GDM1 (cell line): ENCODE measurements around the gene TOM1L2.

Experiments
- DNase-seq: peaks from one replicate; lab custom pipeline; 2025; lab: John Stamatoyannopoulos, UW

TOM1L2 gene

DNA sequence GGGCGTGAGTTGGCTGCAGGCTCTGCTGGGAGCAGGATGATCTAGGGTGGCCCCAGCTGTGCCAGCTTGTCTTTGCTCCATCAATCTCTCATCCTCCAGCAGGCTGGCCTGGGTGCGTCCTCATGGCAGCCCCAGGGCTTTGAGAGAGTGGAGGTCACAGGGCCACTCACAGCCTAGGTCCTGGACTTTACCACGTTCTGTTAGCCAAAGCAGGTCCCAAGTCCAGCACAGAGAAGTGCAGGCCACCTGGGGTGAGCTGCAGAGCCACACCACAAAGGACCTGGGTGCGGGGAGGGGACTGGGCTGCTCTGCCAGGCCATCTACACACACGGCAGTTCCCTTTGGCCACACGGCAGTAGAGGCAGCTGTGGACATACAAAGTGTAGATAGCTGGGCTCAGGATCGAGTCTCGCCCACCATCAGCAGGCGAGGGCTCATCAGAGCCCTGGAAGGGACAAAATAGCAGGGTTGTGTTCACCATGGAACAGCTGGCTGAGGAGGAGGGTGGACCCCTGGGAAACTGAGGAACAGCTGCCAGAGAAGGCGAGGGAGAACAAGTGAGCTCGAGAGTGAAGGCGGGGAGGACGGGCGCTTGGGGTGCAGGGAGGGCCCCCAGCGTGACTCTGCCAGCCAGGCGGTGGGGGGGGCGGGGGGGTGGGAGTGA lies 165.5 kb downstream of the TOM1L2 start:
- DNase-seq, result no peak

DNA sequence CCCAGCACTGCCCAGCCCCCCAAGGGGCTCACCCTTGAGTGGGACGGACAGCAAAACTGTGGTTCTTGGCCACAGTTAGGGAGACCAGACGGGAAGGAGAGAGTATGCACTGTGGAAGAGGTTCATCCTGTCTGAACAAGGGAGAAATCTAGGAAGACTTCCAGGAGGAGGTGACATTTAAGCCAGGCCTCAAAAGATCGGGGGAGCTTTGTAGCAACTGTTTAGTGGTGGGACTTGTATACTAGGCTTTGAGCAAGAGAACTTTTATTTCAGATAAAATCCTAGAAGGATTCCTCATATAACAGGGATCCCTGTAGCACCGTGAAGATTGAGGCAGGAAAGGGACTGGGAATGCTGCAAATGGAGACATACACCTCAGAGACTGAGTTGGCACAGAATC lies 166.2 kb downstream of the TOM1L2 start:
- DNase-seq, result no peak

DNA sequence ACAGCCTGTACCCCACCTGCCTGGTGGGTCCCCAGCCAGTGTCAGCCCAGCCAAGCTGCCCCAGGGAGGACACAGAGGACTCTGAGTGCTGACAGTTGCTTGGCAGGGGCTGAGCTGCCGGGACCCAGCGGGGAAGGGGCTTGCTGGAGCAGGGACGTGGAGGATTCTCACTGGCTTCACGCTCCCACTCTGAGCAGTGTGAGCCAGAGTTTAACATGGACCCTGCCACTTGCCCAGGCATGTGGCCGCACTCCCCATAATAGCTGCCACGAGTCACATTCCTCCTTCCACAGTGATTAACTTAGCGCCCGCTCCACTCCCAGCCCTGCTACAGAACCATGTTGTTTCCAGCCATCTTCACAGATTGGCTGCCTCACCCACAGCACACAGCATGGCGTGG lies 166.6 kb downstream of the TOM1L2 start:
- DNase-seq, result no peak

DNA sequence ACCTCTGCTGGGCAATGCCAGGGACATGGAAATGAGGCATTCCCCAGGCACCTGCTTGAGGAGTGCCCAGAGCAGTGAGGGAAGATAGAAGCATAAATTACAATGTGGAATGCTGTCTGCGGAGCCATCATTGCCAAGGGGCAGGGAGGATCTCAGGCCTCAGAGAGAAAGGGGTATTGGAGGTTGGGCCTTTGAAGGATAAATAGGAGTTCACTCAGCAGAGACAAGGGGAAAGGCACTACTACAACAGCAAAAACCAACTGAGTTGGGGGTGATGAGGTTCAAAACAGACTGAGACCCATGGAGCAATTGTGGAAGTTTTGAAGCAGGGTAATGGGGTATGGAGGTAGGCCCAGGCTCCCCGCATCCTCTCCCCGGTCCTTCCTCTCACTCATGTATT lies 168.2 kb downstream of the TOM1L2 start:
- no peak for DNase-seq

DNA sequence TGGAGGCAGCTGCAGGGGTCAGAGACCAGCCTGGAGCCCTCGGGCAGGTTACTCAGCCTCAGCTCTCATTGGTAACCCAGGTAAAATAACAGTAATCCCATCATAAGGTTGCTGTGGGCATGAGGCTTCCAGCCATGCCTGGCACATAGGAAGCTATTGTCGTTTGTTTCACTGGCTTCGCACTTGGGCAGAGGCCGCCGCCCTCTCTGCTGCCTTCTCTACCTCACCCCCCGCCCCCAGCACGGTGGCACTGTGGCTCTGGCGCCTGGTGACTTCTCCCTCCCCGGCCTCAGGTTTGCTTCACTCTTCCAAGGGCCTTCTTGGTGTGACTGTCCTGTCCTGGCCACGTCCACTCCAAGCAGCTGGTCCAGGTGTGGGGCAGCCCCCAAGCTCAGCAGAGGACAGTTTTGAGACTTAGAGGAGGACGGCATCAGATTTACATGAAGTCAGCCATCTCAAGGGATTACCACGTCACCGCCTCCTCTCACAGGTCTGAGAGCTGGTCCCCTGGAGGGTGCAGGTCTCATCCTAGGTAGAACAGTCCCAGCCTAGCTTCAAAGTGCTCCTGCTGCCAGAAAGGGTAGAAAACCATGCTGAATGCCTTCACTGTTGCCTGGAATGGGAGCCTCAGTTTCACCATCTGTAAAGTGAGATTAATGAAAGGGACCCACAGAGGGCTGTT lies 170.3 kb downstream of the TOM1L2 start:
- no peak for DNase-seq

DNA sequence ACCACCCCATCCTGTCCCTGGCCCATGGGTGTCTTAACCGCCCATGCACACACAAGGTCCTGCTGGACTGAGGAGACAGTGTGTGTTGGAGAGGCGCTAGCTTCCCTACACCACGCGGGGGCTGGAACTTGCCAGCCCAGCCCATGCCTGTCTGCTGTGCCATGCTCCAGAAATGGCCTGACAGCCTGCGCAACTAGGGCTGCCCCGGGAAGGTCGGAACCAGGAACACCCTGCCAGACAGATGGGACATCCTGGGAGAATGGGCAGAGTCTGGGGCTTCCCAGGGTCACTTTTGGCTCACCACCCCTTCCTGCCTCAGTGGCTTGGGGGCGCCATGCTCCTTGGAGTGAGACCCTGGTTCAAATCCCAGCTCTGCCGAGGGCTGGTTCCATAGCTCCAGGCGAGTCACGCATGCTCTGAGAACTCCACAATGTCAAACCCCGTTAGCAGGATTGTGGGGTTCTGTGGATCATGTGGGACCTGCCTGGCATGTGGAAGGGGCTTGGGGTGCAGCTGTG lies 171.6 kb downstream of the TOM1L2 start:
- DNase-seq, result no peak

DNA sequence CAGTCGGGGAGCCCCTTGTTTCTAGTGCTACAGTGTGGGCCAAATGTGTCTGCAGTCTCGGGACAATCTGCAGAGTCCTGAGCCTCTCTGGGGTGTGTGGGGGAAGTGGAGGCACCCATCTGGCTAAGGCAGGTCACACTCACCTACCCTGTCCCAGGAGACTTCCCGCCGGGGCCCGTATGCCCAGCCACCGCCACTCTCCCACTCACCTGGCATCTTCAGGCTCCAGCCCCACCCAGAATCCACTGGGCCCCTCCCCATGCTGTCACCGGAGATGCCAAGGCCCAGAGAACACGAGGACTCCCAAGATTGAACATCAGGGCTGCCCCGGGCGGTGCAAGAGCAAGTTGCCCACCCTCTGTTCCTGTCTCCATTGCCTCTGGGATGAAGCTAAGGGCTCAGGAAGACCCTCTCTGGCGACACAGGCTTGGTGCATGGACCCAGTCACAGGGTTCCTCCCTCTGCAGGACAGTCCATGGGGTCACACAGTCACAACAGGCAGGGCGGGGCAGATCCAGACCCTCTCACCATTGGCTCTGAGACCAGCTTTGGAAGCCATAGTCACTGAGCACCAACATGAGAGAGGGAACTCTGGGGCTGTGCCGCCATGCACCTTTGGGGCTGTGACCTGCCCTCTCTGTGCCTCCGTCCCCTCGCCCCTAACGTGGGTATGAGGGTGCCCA lies 173.5 kb downstream of the TOM1L2 start:
- DNase-seq, result no peak

DNA sequence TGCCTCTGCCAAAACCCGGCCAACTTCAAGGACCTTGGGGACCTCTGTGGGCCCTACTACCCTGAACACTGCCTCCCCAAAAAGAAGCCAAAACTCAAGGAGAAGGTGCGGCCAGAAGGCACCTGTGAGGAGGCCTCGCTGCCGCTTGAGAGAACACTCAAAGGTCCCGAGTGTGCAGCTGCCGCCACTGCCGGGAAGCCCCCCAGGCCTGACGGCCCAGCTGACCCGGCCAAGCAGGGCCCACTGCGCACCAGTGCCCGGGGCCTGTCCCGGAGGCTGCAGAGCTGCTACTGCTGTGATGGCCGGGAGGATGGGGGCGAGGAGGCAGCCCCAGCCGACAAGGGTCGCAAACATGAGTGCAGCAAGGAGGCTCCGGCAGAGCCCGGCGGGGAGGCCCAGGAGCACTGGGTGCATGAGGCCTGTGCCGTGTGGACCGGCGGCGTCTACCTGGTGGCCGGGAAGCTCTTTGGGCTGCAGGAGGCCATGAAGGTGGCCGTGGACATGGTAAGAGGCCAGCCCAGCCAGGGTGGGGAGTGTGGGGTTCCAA lies 174.1 kb downstream of the TOM1L2 start:
- DNase-seq, result no peak

DNA sequence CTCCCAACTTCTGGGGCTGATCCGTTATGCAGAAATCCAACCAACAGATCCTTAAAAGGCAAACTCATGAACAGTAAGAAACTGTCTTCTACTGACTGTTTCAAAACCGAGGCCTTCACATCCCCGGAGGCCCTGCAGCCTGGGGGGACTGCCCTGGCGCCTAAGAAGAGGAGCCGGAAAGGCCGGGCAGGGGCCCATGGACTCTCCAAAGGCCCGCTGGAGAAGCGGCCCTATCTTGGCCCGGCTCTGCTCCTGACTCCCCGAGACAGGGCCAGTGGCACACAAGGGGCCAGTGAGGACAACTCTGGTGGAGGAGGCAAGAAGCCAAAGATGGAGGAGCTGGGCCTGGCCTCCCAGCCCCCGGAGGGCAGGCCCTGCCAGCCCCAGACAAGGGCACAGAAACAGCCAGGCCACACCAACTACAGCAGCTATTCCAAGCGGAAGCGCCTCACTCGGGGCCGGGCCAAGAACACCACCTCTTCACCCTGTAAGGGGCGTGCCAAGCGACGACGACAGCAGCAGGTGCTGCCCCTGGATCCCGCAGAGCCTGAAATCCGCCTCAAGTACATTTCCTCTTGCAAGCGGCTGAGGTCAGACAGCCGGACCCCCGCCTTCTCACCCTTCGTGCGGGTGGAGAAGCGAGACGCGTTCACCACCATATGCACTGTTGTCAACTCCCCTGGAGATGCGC lies 174.9 kb downstream of the TOM1L2 start:
- no peak for DNase-seq

DNA sequence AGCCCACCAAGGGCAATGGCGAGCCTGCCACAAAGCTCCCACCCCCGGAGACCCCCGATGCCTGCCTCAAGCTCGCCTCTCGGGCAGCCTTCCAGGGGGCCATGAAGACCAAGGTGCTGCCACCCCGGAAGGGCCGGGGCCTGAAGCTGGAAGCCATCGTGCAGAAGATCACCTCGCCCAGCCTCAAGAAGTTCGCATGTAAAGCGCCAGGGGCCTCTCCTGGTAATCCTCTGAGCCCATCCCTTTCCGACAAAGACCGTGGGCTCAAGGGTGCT lies 175.5 kb downstream of the TOM1L2 start:
- DNase-seq, result no peak

DNA sequence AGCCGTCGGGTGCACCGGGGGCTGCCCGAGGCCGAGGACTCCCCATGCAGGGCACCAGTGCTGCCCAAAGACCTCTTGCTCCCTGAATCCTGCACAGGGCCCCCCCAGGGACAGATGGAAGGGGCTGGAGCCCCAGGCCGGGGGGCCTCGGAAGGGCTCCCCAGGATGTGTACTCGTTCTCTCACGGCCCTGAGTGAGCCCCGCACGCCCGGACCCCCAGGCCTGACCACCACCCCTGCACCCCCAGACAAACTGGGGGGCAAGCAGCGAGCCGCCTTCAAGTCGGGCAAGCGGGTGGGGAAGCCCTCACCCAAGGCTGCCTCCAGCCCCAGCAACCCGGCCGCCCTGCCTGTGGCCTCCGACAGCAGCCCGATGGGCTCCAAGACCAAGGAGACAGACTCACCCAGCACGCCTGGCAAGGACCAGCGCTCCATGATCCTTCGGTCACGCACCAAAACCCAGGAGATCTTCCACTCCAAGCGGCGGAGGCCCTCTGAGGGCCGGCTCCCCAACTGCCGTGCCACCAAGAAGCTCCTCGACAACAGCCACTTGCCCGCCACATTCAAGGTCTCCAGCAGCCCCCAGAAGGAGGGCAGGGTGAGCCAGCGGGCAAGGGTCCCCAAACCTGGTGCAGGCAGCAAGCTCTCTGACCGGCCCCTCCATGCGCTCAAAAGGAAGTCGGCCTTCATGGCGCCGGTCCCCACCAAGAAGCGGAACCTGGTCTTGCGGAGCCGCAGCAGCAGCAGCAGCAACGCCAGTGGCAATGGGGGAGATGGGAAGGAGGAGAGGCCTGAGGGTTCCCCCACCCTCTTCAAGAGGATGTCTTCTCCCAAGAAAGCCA lies 176.0 kb downstream of the TOM1L2 start:
- no peak for DNase-seq

DNA sequence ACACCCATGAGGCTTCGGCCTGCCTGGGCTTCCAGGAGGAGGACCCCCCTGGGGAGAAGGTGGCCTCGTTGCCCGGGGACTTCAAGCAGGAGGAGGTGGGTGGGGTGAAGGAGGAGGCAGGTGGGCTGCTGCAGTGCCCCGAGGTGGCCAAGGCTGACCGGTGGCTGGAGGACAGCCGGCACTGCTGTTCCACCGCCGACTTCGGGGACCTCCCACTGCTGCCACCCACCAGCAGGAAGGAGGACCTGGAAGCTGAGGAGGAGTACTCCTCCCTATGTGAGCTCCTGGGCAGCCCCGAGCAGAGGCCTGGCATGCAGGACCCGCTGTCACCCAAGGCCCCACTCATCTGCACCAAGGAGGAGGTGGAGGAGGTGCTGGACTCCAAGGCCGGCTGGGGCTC lies 176.9 kb downstream of the TOM1L2 start:
- no peak for DNase-seq

DNA sequence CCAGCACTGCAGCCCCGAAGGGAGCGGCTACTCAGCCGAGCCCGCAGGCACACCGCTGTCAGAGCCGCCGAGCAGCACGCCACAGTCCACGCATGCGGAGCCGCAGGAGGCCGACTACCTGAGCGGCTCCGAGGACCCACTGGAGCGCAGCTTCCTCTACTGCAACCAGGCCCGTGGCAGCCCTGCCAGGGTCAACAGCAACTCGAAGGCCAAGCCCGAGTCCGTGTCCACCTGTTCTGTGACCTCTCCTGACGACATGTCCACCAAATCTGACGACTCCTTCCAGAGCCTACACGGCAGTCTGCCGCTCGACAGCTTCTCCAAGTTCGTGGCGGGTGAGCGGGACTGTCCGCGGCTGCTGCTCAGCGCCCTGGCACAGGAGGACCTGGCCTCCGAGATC lies 177.8 kb downstream of the TOM1L2 start:
- no peak for DNase-seq
